ENCODE measurements around the gene COPA. TPM values are rescaled to one million over a fixed set of nuclear protein-coding genes. Genes with fewer than 3 reads are reported as not detected.

Gene COPA
- total and polyA plus RNA-seq, 2 donors (not counting 3 experiments of a cell fraction or from before 2014, with no cell fraction given), result 127 to 185 TPM

DNA sequence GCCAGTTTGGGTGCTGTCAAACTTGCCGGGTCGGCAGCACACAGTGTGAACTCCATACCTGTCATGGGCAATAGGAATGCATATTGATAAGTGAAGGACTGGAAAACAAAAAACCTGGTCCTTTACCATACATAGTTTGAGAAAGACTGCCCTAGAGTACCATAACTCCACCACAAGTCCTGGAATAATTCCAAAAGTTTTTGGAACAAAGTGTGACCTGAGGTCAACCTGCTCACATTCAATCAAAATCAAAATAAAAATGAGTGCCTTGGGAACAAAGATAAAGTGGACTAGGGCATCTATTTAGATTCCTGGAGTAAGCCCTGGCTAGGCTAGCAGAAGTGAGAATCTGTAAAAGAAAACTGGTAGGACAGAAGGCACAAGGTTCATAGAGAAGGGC is 65.7 kb downstream of the COPA start:
- H3K27ac ChIP-seq (ENCODE audit: insufficient read depth, low read depth, low read length), result no peak overlapping the region
- DNase-seq (ENCODE audit: low read depth, low spot score), result no peak
- H3K4me2 ChIP-seq (ENCODE audit: insufficient read depth, low read length), result no peak overlapping the region
- H3K27me3 ChIP-seq (ENCODE audit: control insufficient read depth in 2 of 2, insufficient read depth in 2 of 2, low read length in 2 of 2), result no peaks in the 10 kb centered on the region
- TF ChIP-seq POLR2AphosphoS5 (IDR thresholded peaks at IDR 0.05; ENCODE audit: insufficient read depth, low read depth, low read length) (no peak), GATA2 (IDR thresholded peaks at IDR 0.05; ENCODE audit: insufficient read depth, insufficient read length, low read depth, low read length) (no peak)
- TF ChIP-seq, protein P1, sequence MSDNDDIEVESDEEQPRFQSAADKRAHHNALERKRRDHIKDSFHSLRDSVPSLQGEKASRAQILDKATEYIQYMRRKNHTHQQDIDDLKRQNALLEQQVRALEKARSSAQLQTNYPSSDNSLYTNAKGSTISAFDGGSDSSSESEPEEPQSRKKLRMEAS (IDR thresholded peaks at IDR 0.05; ENCODE audit: insufficient read depth, insufficient read length), result no peak
- H3K9me1 ChIP-seq (replicated peaks; ENCODE audit: control insufficient read depth, extremely low read depth, insufficient read depth, low read length), result no peaks in the 10 kb centered on the region
- no peak overlapping the region for H3K9ac ChIP-seq (replicated peaks; ENCODE audit: extremely low read depth, insufficient read depth, low read length)
- no peaks in the 10 kb centered on the region for H3K79me2 ChIP-seq (ENCODE audit: control insufficient read depth, insufficient read depth, low read length)
- dilution Hi-C loops (cut with MboI; ENCODE audit: extremely low pct_ligation_motif_present, low sequenced_read_pairs) (no loop called here), intact Hi-C loops (cut with micrococcal nuclease) (no loop called here)
- no peaks in the 10 kb centered on the region for H3K9me3 ChIP-seq (replicated peaks; ENCODE audit: control insufficient read depth, insufficient read depth, low read length)
- H2AFZ ChIP-seq (ENCODE audit: low read depth, low read length), result no peak overlapping the region
- peaks cover 33 to 34% of the 10 kb centered on the region in 2 experiments for H3K36me3 ChIP-seq (ENCODE audit: control insufficient read depth in 2 of 2, extremely low read depth in 1 of 2, insufficient read depth in 2 of 2, low read length in 2 of 2)
- POLR2A ChIA-PET, result no interaction called here
- FAIRE-seq, result no peak
- no peaks in the 10 kb centered on the region for H3K4me1 ChIP-seq (ENCODE audit: control insufficient read depth, extremely low read depth, insufficient read depth, low read length)
- H4K20me1 ChIP-seq (replicated peaks; ENCODE audit: control insufficient read depth, extremely low read depth, insufficient read depth, low read length), result no peaks in the 10 kb centered on the region
- CTCF ChIA-PET, result interaction anchor here (1.1 to 3.2 kb wide), 2 partner anchors 14 to 25 kb away, joined by 7 to 11 read pairs; no protein-coding TSS in a partner anchor
- no peak overlapping the region for H3K4me3 ChIP-seq (replicated peaks in 1 of 3; ENCODE audit: insufficient read depth in 1 of 3, low read depth in 1 of 3, low read length in 3 of 3)
- no TSS peak for BruUV-seq (replicated peaks)

DNA sequence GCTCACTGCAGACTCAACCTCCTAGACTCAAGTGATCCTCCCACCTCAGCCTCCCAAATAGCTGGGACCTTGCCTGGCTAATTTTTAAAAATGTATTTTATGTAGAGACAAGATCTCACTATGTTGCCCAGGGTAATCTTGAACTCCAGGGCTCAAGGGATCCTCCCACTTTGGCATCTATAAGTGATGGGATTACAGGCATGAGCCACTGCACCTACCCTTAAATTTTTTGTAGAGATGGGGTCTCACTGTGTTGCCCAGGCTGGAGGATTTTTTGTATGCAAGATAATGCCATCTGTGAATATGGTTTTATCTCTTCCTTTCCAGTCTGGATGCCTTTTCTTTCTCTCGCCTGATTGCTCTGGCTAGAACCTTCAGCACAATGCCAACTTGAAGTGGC is 72.0 kb downstream of the COPA start:
- BruUV-seq (replicated peaks), result no TSS peak

More for the DNA sequence above, 72.0 kb downstream of the COPA start:
- Histone ChIP-seq H3K4me3 (replicated peaks in 1 of 3; ENCODE audit: insufficient read depth in 1 of 3, low read depth in 1 of 3, low read length in 3 of 3) (no peak overlapping the region), H2AFZ (ENCODE audit: low read depth, low read length) (no peak overlapping the region), H3K27ac (ENCODE audit: insufficient read depth, low read depth, low read length) (no peak overlapping the region), H3K36me3 (ENCODE audit: control insufficient read depth in 2 of 2, extremely low read depth in 1 of 2, insufficient read depth in 2 of 2, low read length in 2 of 2) (no peaks in the 10 kb centered on the region), H4K20me1 (replicated peaks; ENCODE audit: control insufficient read depth, extremely low read depth, insufficient read depth, low read length) (no peaks in the 10 kb centered on the region), H3K9me3 (replicated peaks; ENCODE audit: control insufficient read depth, insufficient read depth, low read length) (no peaks in the 10 kb centered on the region), H3K9ac (replicated peaks; ENCODE audit: extremely low read depth, insufficient read depth, low read length) (no peak overlapping the region), H3K4me1 (ENCODE audit: control insufficient read depth, extremely low read depth, insufficient read depth, low read length) (no peaks in the 10 kb centered on the region), H3K79me2 (ENCODE audit: control insufficient read depth, insufficient read depth, low read length) (no peaks in the 10 kb centered on the region), H3K27me3 (ENCODE audit: control insufficient read depth in 2 of 2, insufficient read depth in 2 of 2, low read length in 2 of 2) (peaks cover 0 to 2% of the 10 kb centered on the region in 2 experiments), H3K4me2 (ENCODE audit: insufficient read depth, low read length) (no peak overlapping the region), H3K9me1 (replicated peaks; ENCODE audit: control insufficient read depth, extremely low read depth, insufficient read depth, low read length) (no peaks in the 10 kb centered on the region)
- FAIRE-seq (no peak), DNase-seq (ENCODE audit: low read depth, low spot score) (no peak)
- dilution Hi-C loops (cut with MboI; ENCODE audit: extremely low pct_ligation_motif_present, low sequenced_read_pairs), result no loop called here
- ChIA-PET POLR2A (no interaction called here), CTCF (no interaction called here)
- TF ChIP-seq FOS (IDR thresholded peaks at IDR 0.05; ENCODE audit: borderline replicate concordance, insufficient read depth, low read length) (no peak), MYC (IDR thresholded peaks at IDR 0.05; ENCODE audit: low read depth, low read length) (no peak), POLR2AphosphoS5 (IDR thresholded peaks at IDR 0.05; ENCODE audit: insufficient read depth, low read depth, low read length) (no peak), JUN (IDR thresholded peaks at IDR 0.05; ENCODE audit: borderline replicate concordance, insufficient read depth, insufficient read length, low read depth) (no peak), EZH2 (IDR thresholded peaks at IDR 0.05; ENCODE audit: borderline replicate concordance, low read depth, low read length, severe bottlenecking) (no peak), GATA2 (IDR thresholded peaks at IDR 0.05; ENCODE audit: insufficient read depth, insufficient read length, low read depth, low read length) (no peak), POLR2A (IDR thresholded peaks at IDR 0.05; ENCODE audit: low read depth, low read length) (no peak)
- TF ChIP-seq, protein P1 (IDR thresholded peaks at IDR 0.05; ENCODE audit: insufficient read depth, insufficient read length), result no peak
- TF ChIP-seq, protein P2, sequence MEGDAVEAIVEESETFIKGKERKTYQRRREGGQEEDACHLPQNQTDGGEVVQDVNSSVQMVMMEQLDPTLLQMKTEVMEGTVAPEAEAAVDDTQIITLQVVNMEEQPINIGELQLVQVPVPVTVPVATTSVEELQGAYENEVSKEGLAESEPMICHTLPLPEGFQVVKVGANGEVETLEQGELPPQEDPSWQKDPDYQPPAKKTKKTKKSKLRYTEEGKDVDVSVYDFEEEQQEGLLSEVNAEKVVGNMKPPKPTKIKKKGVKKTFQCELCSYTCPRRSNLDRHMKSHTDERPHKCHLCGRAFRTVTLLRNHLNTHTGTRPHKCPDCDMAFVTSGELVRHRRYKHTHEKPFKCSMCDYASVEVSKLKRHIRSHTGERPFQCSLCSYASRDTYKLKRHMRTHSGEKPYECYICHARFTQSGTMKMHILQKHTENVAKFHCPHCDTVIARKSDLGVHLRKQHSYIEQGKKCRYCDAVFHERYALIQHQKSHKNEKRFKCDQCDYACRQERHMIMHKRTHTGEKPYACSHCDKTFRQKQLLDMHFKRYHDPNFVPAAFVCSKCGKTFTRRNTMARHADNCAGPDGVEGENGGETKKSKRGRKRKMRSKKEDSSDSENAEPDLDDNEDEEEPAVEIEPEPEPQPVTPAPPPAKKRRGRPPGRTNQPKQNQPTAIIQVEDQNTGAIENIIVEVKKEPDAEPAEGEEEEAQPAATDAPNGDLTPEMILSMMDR (IDR thresholded peaks at IDR 0.05; ENCODE audit: extremely low read depth in 1 of 2, insufficient read depth in 1 of 2, low read depth in 1 of 2, low read length in 2 of 2), result no peak
- intact Hi-C loops (cut with micrococcal nuclease), result no loop called here

Measured in endothelial cell of umbilical vein (primary cell).